Stimulated activated CD4-positive, alpha-beta T cell treated with anti-CD3 and anti-CD28 coated beads, Interleukin-4, amount 100 ng/mL, for 48 hours (primary cell): ENCODE data around the gene CHAF1B.
A peak's percentile ranks its signal among the peaks of the same experiment; 100 is the strongest.
"Not testable (repeated sequence)": the region's sequence is repeated elsewhere in the genome, so short reads cannot be mapped to it uniquely, and the experiment has no call there.

Experiments used
- DNase-seq, 2 donors: peaks; one replicate each; pipeline ENCODE4 v3.0.0-alpha.2; 2020; ENCODE audit warnings: low read depth in 2 of 2

Gene CHAF1B

DNA sequence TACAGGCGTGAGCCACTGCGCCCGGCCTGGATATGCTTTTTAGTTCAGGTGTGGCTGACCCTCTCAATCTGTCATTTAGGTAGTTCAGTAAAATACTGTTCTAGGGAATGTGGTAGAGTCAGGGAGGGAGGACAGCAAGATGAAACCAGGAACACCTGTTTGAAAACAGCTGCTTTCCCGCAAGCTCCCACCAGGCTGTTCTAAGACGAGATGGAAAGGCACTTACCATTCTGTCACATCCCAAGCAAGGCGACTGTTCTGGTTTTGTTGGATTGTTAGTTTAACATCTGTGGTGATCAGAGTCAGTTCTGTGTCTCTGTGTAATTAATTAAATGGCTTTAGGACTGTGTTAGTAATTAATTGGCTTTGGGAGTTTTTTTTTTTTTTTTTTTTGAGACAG lies 2.9 kb downstream of the CHAF1B start:
- DNase-seq = no peak

DNA sequence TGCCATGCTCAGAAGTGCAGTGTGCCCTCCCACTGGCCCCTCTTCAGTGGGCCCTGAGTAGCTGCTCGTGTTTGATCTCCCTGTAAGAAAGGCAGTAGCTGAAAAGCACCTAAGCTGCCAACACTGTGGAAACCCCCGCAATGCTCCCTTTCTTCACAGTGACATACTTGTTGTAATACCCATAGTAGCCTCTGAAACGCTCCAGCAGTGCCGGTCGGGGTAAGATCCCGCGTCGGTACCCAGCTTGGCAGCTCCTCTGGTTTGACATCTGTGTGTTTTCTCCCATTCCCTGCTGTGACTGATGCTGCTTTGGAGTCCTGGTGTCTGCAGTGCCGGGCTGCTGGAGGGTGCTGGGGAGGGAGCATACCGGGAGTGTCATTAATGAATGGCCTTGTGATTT lies 3.6 kb downstream of the CHAF1B start:
- DNase-seq = no peak

DNA sequence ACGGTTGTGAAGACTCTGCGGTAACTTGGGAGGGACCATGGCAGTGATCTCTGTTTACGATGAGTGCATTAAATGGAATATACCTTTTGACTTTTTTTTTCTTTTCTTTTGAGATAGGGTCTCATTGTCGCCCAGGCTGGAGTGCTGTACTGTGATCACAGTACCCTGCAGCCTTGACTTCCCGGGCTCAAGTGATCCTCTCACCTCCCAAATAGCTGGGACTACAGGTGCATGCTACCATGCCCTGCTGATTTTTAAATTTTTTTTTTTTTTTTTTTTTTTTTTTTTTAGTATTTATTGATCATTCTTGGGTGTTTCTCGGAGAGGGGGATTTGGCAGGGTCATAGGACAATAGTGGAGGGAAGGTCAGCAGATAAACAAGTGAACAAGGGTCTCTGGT lies 6.5 kb downstream of the CHAF1B start:
- not testable (repeated sequence) for DNase-seq

DNA sequence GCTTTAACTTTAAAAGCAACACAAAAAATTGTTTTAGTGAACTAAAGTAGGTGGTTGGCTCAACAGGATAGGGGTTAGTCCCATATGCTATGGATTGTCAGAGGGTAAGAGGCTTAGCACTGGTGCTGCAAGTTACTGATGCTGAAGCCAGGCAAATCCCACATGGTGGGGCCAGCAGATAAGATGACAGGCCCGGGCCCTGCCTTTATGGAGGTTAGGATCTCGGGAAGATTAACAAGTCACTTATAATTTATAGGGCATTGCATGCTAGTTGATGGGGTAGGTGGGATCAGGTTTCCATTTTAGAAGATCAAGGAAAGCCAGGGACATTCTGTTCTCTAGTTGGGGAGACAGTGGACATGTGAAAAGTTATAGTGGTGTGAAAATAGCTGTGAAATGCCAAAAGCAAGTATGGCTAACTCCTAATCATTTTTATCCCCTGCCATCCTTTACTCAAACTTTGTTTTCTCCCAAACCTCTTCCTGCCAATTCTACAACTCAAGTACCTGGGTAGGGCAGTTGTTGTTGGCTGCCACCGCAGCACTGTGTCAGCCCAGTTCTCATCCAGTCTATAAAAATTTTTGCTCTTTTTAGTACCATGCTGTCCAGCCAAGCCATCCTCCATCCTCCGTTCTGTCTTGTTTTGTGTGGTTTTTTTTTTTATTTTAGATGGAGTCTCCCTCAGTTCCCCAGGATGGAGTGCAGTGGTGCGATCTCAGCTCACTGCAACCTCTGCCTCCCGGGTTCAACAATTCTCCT lies 10.3 kb downstream of the CHAF1B start:
- no peak for DNase-seq

DNA sequence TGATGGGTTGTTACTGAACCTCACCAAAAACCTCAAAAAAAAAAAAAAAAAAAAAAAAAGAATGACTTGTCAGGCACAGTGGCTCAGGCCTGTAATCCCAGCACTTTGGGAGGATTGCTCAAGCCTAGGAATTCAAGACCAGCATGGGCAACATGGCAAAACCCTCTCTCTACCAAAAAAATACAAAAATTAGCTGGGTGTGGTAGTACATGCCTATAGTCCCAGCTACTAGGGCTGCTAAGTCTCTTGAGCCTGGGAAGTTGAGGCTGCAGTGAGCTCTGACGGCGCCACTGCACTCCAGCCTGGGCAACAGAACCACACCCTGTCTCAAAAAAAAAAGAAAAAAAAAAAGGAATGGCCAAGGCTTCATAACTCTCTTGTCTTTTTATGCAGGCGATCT lies 11.1 kb downstream of the CHAF1B start:
- no peak for DNase-seq

DNA sequence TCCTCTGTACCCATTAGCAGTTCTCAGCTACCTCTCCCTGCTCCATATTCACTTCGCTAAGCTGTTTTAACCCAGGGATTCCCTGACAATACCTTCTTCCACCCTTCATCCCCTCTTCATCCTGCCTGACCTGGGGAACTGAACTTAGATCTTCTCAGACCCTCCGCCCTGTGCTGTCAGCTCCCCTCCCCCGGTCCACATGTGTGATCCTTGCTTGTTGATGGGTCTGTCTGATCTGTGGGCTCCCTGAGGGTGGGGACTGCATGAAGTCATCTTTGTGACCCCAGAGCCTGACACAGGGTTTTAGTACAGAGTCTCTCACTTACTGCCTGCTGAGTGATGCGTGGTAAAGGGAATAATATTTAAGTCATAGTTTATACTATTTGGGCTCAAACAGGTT lies 11.8 kb downstream of the CHAF1B start:
- no peak for DNase-seq

DNA sequence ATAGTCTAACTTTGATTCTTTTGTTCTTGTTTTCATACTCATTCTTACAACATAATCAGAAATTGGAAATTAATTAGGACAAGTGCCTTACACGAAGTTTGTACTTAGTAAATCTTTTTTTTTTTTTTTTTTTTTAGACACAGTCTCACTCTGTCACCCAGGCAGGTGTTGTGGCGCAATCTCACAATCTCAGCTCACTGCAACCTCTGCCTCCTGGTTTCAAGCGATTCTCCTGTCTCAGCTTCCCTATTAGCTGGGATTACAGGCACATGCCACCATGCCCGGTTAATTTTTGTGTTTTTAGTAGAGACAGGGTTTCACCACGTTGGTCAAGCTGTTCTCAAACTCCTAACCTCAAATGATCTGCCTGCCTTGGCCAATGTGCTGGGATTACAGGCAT lies 12.4 kb downstream of the CHAF1B start:
- no peak for DNase-seq

DNA sequence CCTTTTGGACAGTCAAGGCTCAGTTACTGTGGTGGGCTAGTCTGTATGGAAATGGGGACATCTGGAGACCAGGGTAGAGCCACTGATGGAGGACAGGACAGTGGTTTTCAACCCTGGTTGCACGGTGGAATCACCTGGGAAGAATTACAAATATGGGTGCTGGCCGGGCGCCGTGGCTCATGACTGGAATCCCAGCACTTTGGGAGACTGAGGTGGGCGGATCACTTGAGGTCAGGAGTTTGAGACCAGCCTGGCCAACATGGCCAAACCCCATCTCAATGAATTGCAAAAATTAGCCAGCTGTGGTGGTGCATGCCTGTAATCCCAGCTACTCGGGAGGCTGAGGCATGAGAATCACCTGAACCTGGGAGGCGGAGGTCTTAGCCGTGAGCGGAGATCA lies 14.5 kb downstream of the CHAF1B start:
- not testable (repeated sequence) for DNase-seq

DNA sequence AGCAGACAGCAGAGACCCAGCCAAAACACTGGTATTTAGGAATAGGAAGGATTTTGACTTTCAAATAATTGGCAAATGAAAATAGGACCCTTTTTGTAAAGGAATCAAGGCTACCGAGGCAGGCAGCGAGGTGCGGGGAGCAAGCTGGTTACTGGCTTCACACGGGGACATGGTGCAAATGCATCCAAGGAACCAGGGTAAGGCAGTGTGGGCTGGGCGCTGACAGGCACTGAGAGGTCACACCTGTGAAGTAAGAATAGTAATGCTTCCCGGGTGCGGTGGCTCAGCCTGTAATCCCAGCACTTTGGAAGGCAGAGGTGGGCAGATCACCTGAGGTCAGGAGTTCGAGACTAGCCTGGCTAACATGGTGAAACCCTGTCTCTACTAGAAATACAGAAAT lies 15.5 kb downstream of the CHAF1B start:
- no peak for DNase-seq

DNA sequence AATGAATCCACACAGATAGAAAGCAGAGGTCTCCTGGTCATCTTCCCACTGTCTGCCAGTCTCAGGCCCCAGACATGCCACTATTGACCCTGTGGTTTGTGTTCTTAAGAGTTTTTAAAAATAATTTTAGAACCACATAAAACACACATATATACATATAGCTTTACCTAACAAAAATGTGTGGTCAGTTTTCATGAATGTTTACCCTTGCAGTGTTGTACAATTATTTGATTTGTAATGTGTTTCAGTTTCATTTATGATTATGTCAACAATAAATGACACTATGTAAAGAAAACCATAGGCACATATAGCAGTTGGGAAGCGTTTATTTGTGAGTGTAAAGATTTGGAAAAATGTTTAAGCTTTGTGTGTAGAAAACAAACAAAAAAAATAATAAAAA lies 17.1 kb downstream of the CHAF1B start:
- DNase-seq = no peak

DNA sequence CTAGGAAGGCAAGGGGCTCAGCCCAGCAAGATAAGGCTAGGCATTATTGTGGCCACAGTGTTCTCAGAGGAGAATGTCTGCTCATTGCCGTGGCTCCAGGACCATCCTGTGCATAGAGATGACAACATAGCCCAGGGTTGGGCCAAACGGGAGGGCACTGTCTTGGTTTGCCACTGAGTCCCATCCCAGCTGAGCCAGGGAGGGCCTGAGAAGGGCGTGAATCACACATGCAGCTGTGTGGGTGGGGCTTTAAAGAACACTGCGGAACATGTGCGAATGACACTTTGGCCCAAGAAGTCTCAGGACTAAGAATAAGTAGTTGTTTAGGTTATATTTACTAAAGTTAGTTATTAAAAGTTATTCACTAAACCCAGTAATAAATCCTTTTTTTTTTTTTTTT lies 18.5 kb downstream of the CHAF1B start:
- DNase-seq = no peak

DNA sequence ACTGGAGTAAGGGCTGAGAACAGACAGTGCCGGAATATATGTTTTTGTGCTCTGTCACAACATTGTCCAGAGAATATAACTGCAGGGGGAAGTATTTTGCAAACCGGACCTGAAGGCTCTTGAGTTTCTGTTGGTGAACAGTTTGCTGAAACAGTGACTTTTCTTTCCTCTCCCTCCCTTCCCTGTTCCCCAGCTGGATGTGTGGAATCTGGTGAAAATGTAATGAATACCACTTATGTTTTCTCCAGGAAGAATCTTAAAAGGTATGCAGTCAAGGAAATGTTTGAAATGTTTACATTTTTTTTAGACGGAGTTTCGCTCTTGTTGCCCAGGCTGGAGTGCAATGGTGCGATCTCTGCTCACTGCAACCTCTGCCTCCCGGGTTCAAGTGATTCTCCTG lies 23.4 kb downstream of the CHAF1B start:
- DNase-seq = no peak

DNA sequence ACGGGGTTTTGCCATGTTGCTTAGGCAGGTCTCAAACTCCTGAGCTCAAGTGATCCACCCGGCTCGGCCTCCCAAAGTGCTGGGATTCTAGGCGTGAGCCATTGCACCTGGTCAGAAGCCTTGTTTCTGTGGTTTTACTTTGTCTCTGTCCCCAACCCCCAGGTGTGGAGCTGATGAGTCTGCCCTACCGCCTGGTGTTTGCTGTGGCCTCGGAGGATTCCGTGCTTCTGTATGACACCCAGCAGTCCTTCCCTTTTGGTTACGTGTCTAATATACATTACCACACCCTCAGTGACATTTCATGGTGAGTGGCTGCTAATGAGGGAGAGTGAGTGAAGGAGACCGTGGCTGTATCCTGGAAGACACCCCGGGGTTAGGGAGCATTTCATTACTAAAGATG lies 26.1 kb downstream of the CHAF1B start:
- DNase-seq = no peak

DNA sequence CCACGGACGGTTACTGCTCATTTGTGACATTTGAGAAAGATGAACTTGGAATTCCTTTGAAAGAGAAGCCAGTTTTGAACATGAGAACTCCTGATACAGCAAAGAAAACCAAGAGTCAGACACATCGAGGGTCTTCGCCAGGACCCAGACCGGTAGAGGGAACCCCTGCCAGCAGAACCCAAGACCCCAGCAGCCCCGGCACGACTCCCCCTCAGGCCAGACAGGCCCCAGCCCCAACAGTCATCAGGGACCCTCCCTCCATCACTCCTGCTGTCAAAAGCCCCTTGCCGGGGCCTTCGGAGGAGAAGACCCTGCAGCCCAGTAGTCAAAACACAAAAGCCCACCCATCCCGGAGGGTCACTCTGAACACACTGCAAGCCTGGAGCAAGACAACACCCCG lies 27.7 kb downstream of the CHAF1B start:
- DNase-seq = no peak

DNA sequence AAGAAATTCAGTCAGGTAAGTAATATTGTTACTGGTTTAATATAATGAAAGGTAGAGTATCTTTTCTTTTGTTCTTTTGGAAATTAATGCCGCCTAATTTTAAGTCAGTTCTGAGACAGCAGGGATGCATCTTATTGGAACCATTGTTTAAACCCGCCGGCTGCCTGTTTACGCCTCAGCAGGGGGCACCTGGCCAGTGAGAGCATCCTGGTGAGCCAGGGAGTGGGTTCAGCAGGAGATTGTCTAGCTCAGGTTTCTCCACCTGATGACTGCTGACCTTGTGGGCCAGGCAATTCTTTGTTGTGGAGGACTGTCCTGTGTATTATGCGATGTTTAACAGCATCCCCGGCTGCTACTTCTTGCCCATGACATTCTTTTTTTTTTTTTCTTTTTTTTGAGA lies 30.2 kb downstream of the CHAF1B start:
- no peak for DNase-seq

DNA sequence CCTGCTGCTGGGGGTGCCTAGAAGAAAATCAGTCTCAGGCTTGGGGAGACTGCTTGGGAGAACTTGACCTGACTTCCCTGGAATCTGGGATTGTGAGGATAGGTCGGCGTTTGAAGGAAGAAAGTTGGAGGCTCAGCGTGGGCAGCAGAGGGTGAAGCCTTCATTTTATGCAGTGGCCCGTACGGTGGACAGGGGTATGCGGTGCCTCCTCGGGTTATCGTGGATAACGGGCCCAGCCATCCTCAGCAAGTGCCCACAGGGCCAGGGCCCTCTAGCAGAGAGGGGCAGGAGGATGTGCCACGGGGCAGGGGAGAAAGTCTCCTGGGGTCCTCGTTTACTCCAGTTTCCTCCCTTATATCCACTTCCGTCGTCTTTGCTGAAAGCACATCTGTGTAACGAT lies 34.0 kb downstream of the CHAF1B start:
- no peak for DNase-seq

DNA sequence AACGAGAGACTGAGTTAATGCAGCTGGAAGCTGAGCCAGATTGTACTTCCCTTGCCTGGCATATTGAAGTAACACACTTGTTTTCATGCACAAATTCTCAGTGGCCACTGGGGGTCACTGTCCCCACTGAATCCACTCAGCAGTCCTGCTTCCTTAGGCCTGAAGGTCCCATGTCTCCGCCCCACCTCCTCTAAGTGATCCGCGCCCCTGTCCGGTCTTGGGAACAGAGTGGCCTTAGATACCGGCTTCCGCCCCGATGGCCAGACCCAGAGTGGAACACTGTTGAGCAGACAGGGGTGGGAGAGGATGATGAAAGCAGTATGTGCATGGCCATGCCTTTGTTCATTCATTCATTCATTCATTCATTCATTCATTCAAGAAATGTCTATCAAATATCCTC lies 34.8 kb downstream of the CHAF1B start:
- peak; percentile 26 to 27 for DNase-seq

DNA sequence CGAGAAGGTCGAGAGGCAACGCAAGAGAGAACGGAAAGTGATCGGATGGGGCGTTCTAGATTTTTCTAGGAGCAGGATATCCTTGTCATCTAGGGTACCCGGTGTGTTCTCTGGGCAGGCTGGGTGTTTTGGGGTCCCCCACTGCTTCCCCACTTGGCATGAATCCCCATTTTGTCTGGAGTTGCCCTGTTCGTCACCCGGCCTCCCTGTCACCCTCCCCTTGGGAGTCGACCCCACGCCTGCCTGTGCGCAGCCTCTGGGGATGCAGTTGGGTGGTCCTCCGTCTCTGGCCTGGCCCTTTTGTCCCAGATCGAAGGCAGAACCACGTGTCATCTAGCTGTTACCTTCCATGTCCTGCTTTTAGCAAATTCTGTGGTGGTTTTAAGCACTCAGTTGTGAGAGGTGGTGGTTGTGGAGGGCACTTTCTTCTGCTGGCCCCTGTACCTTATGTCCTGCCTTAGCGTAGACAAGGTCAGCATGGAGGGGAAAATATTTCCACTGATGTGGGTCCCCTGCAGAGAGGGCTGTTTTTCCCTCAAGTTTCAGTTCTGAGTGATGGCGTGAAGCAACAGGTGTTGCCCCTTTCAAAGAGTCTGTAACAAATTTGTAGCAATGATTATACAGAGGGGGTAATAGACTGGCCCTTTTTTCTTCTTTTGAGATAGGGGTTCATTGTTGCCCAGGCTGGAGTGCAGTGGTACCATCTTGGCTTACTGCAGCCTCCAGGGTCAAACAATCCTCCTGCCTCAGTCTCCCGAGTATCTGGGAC lies 35.6 kb downstream of the CHAF1B start:
- DNase-seq = no peak

DNA sequence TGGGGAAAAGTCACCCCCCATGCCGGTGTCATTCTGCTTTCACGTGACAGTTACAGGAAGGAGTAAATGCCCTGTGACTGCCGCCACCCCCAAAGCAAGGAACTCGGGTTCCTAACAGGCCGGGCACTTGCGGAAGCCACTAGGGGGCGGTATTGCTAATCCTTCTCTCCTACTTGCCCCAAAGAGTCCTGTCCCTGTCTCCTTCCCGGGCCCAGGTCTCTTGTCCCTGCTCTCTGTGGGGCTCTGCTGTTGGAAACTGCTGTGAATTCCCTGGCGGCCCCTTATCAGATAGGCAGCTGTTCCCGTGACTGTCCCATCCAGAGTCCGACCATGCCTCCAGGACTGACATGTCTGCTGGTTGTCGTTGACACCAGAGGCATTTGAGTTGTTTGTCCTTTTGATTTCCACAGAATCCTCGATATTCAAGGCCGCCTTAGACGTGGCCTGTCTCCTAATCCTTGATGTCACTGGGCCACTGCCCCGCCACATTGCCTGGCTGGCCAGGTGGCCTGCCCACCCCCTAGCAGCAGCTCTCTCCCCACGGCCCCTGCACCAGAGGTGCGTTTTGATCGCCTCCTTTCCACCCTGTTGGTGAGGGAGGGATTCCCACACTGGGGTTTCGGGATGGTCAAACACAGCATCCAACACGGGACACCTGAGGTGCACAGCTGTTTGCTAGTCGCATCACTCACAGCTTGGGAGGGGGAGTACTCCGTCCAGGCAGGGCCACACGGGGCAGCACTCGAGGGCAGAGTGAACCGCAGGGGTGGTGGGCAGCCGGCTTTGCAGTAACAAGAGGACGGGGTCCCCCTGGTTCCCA lies 37.3 kb downstream of the CHAF1B start:
- DNase-seq = peak; percentile 19 to 37

DNA sequence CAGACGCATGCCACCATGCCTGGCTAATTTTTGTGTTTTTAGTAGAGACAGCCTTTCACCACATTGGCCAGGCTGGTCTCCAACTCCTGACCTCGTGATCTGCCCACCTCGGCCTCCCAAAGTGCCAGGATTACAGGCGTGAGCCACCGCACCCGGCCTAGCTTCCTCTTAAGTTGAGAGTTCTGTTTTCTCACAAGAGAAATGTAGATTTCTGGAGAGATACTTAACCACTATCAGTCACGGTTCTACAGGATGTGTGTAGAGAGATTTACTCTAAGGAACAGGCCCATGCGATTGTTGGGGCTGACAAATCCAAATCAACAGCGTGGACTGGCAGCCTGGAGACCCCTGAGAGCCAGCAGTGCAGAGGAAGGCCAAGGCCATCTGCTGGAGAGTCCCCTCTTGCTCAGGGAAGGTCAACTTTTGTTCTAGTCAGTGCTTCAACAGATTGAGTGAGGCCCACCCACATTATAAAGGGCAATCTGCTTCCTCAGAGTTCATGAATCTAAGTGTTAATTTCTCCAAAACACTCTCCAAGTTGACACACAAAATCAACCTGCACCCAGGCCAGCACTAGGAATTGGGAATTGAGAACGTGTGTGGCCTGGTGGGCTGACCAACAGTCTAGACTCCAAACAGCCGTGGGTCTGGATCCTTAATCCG lies 38.7 kb downstream of the CHAF1B start:
- DNase-seq = no peak

DNA sequence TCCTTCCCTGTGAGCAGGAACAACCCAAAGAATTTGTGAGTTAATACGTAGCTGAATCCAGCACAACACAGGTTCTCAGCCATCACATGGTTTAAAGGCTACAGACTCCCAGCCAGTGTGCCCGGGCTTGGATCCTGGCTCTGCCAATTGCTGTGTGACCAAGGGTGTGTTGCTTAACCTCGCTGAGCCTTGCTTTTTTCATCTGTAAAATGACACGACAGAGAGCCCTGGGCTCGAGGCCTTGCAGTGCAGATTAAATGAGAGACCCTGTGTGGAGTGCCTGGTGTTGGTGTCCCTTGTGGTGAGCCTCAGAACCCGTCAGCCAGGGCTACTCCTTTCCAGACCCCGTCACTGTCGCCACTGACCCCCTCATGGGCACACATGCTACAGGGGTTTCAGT lies 39.4 kb downstream of the CHAF1B start:
- no peak for DNase-seq

DNA sequence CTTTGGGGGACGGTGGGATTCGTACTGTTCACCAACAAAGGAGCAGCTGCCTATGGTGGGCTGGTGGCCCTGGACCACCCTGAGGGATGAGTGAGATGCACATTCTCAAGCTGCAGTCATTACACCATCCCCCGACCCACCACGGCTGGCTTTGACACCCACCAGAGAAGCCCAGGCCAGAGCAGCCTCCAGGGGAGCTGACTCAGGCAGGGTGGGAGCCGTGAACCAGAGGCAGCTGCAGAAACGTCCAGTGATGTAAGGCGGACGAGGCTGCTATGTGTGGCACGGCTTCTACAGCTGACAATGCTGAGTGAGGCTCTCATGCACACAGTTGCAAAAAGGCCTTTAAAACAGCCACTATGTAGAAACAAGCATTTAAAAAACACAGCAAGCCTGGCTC lies 40.1 kb downstream of the CHAF1B start:
- DNase-seq = no peak
